Transverse colon (tissue), 4 donors: ENCODE results near the gene RCAN1. TPM values are rescaled to one million over a fixed set of nuclear protein-coding genes. Genes with fewer than 3 reads are reported as not detected.

Source experiments
- DNase-seq: peaks from one replicate; pipeline ENCODE4 v3.0.0-alpha.2; 2019
- H3K27ac ChIP-seq, 4 donors: fragments of 200-600 bp; sonication (generic); 2 replicates each; pipeline ENCODE4 v1.5.1; 2016 to 2018; ENCODE audit warnings: inconsistent platforms in 4 of 4
- H3K27me3 ChIP-seq: fragments of 200-600 bp; sonication (generic); 2 replicates; pipeline ENCODE4 v1.5.1; 2017; ENCODE audit warnings: inconsistent platforms
- H3K36me3 ChIP-seq, 4 donors: fragments of 200-600 bp; sonication (generic); 2 replicates each; pipeline ENCODE4 v1.5.1; 2017 to 2019; ENCODE audit warnings: inconsistent platforms in 4 of 4
- H3K4me1 ChIP-seq, 4 donors: fragments of 200-600 bp; sonication (generic); 2 replicates each; pipeline ENCODE4 v1.5.1; 2017 to 2020; ENCODE audit warnings: inconsistent platforms in 4 of 4
- H3K4me3 ChIP-seq, 4 donors: fragments of 200-600 bp; sonication (generic); 1 replicate in 1 of 4; 2 replicates in 3 of 4; pipeline versions ENCODE4 v1.5.1 to v1.6.1; 2017 to 2019; ENCODE audit warnings: inconsistent platforms in 4 of 4
- H3K9me3 ChIP-seq, 2 donors: fragments of 200-600 bp; sonication (generic); 2 replicates each; pipeline ENCODE4 v1.5.1; 2017 to 2019; ENCODE audit warnings: inconsistent platforms in 2 of 2
- CTCF ChIP-seq, 5 experiments: fragments of 200-600 bp in 3 of 5; fragments of 450-650 bp in 2 of 5; sonication (generic) in 3 of 5; IDR thresholded peaks; 1 replicate in 2 of 5; 2 replicates in 3 of 5; pipeline ENCODE4 v1.5.1; 2016 to 2017; ENCODE audit warnings: antibody characterized with exemption in 5 of 5, inconsistent platforms in 3 of 5, mild to moderate bottlenecking in 2 of 5, moderate library complexity in 1 of 5
- EP300 ChIP-seq: sonication (generic); formaldehyde crosslinking; IDR thresholded peaks from one replicate; pipeline ENCODE4 v1.6.1; 2017; ENCODE audit warnings: antibody characterized with exemption, low read depth
- POLR2A ChIP-seq: fragments of 450-650 bp; IDR thresholded peaks from one replicate; pipeline ENCODE4 v1.6.1; 2016; ENCODE audit warnings: antibody characterized with exemption, mild to moderate bottlenecking, moderate library complexity
- POLR2AphosphoS5 ChIP-seq, 3 donors: sonication (generic); formaldehyde crosslinking; IDR thresholded peaks; one replicate each; pipeline ENCODE4 v1.6.1; 2016; ENCODE audit warnings: antibody characterized with exemption in 3 of 3
- WGBS, 2 donors: methylation state at CpG; one replicate each; pipeline ENCODE4 v1.1.5; 2018; ENCODE audit warnings: low coverage in 1 of 2; 5-methylcytosine and 5-hydroxymethylcytosine counted together
- in situ Hi-C, 4 donors: fragments of 200-750 bp; cut with MboI; loops; one replicate each; pipeline versions ENCODE4 v1.15.0 to v1.15.1; 2017; ENCODE audit warnings: low sequenced_read_pairs in 3 of 4, low pct_ligation_motif_present in 1 of 4, low pct_unique_long_range_greater_than_20kb in 1 of 4
- intact Hi-C: fragments of 100-400 bp; cut with DNase I; formaldehyde crosslinking; loops from one replicate; pipeline ENCODE4 v1.15.1; 2023; ENCODE audit warnings: low total_unique reads
- total RNA-seq, 4 donors: library from RNA; depleted of rRNA; stranded (reverse); fragments of >200 nt; gene quantifications; one replicate each; pipeline ENCODE4 v1.1.0, GENCODE V29; 2016

Gene RCAN1
- total RNA-seq, 4 donors from 2014 or later: 39.5 to 68.8 (median 57.8) TPM

- H3K9me3 ChIP-seq: no peaks in the 10 kb centered on the region
- TF ChIP-seq EP300 (no peak), POLR2A (no peak), CTCF (IDR thresholded peaks at IDR 0.05) (no peak), POLR2AphosphoS5 (IDR thresholded peaks at IDR 0.05) (no peak)
- no peaks in the 10 kb centered on the region for H3K36me3 ChIP-seq
- intact Hi-C loops: loop anchor here (5.0 kb wide), 1 partner anchor 42 kb away; no protein-coding TSS in a partner anchor
- no peak for DNase-seq
- in situ Hi-C loops: no loop called here
- peaks cover 0 to 34% (median 10%) of the 10 kb centered on the region in 4 donors for H3K4me1 ChIP-seq
- no peak overlapping the region for H3K4me3 ChIP-seq
- 58 to 67% methylated on average over 3 of the region's 3 CpGs for WGBS, 2 donors
- peak overlapping the region in 1 of 4 donors; percentile 36 for H3K27ac ChIP-seq
- no peaks in the 10 kb centered on the region for H3K27me3 ChIP-seq
Observed at GRCh38 chr21:34583926-34584563, 30.9 kb downstream of the RCAN1 start.

- peak; percentile 30 to 66 (median 37) for TF ChIP-seq CTCF (IDR thresholded peaks at IDR 0.05)
- no peak for TF ChIP-seq POLR2AphosphoS5 (IDR thresholded peaks at IDR 0.05)
- DNase-seq: no peak
- Histone ChIP-seq H3K36me3 (no peaks in the 10 kb centered on the region), H3K4me3 (no peak overlapping the region), H3K27ac (peak overlapping the region in 2 of 4 donors; percentile 27 to 36), H3K4me1 (peaks cover 0 to 34% (median 10%) of the 10 kb centered on the region in 4 donors), H3K9me3 (no peaks in the 10 kb centered on the region), H3K27me3 (no peaks in the 10 kb centered on the region)
- in situ Hi-C loops: no loop called here
- WGBS, 2 donors: 90 to 96% methylated on average over 3 to 10 of the region's 10 CpGs
- intact Hi-C loops: loop anchor here (5.0 kb wide), 1 partner anchor 40 kb away; no protein-coding TSS in a partner anchor
Observed at GRCh38 chr21:34582506-34583150, 32.3 kb downstream of the RCAN1 start.

- Histone ChIP-seq H3K27ac (peak overlapping the region; percentile 18 to 48 (median 34)), H3K4me3 (no peak overlapping the region)
Observed at GRCh38 chr21:34580181-34580700, 34.7 kb downstream of the RCAN1 start.

GRCh38 chr21:34579411-34579810 is 35.5 kb downstream of the RCAN1 start:
- Histone ChIP-seq H3K27ac (peak overlapping the region in 1 of 4 donors; percentile 18), H3K27me3 (no peaks in the 10 kb centered on the region), H3K36me3 (no peaks in the 10 kb centered on the region), H3K4me3 (no peak overlapping the region), H3K9me3 (no peaks in the 10 kb centered on the region), H3K4me1 (peaks cover 11 to 47% (median 28%) of the 10 kb centered on the region in 4 donors)
- WGBS, 2 donors: 67 to 97% methylated on average over 1 of the region's 1 CpG
- no peak for TF ChIP-seq CTCF (IDR thresholded peaks at IDR 0.05)
- no peak for TF ChIP-seq POLR2AphosphoS5 (IDR thresholded peaks at IDR 0.05)
- in situ Hi-C loops: no loop called here
- intact Hi-C loops: no loop called here
- no peak for DNase-seq

More at GRCh38 chr21:34580181-34580700, 34.7 kb downstream of the RCAN1 start:
- H3K27me3 ChIP-seq: no peaks in the 10 kb centered on the region
- intact Hi-C loops: loop anchor here (1.0 to 5.0 kb wide), 2 partner anchors 21 to 38 kb away; no protein-coding TSS in a partner anchor
- peaks cover 11 to 52% (median 23%) of the 10 kb centered on the region in 4 donors for H3K4me1 ChIP-seq
- TF ChIP-seq POLR2AphosphoS5 (IDR thresholded peaks at IDR 0.05): no peak
- in situ Hi-C loops: no loop called here
- DNase-seq: peak; percentile 65
- WGBS, 2 donors: 60% methylated on average over 9 of the region's 9 CpGs; no CpG with 5 or more reads in 1 of the 2 donors
- no peaks in the 10 kb centered on the region for H3K36me3 ChIP-seq
- H3K9me3 ChIP-seq: no peaks in the 10 kb centered on the region
